ENCODE measurements around the gene VEPH1. TPM values are rescaled to one million over a fixed set of nuclear protein-coding genes. Genes with fewer than 3 reads are reported as not detected.

VEPH1 gene
- polyA plus RNA-seq, 1 donor (not counting 4 experiments of a cell fraction or from before 2014, with no cell fraction given), result 0.21 TPM

- no peaks in the 10 kb centered on the region for H3K79me2 ChIP-seq (ENCODE audit: control insufficient read depth, insufficient read depth, low read length)
- dilution Hi-C loops (cut with MboI; ENCODE audit: extremely low pct_ligation_motif_present, low sequenced_read_pairs), result no loop called here
These were observed 88.4 kb downstream of the VEPH1 start for GRCh38 chr3:157414861-157415260.

GRCh38 chr3:157412323-157412855 is 90.8 kb downstream of the VEPH1 start:
- no peak for FAIRE-seq
- TF ChIP-seq CTCF (optimal IDR thresholded peaks at IDR 0.05 in 1 of 3, IDR thresholded peaks at IDR 0.05 in 1 of 3, conservative IDR thresholded peaks at IDR 0.05 in 1 of 3; ENCODE audit: extremely low read depth in 1 of 3, insufficient read depth in 2 of 3, low read length in 3 of 3), result no peak
- TF ChIP-seq EZH2 (IDR thresholded peaks at IDR 0.05; ENCODE audit: low read length), result no peak
- no peak for DNase-seq (ENCODE audit: low read depth, low spot score)
- Histone ChIP-seq H4K20me1 (ENCODE audit: control insufficient read depth, extremely low read depth, insufficient read depth, low read length) (no peaks in the 10 kb centered on the region), H3K27ac (ENCODE audit: control insufficient read depth, insufficient read depth, low read length) (no peak overlapping the region), H3K36me3 (ENCODE audit: control insufficient read depth in 2 of 2, extremely low read depth in 1 of 2, insufficient read depth in 2 of 2, low read length in 2 of 2) (no peaks in the 10 kb centered on the region), H3K4me2 (ENCODE audit: control insufficient read depth, extremely low read depth, insufficient read depth, low read depth, low read length) (no peak overlapping the region), H2AFZ (ENCODE audit: control insufficient read depth, low read length) (no peak overlapping the region), H3K4me1 (ENCODE audit: control insufficient read depth, extremely low read depth, insufficient read depth, low read length) (peaks cover 15% of the 10 kb centered on the region), H3K9me3 (ENCODE audit: control insufficient read depth, low read depth, low read length) (no peaks in the 10 kb centered on the region), H3K4me3 (ENCODE audit: control insufficient read depth in 2 of 3, extremely low read depth in 1 of 3, insufficient read depth in 2 of 3, low read depth in 1 of 3, low read length in 3 of 3) (no peak overlapping the region), H3K9me1 (ENCODE audit: control insufficient read depth, extremely low read depth, insufficient read depth, low read length) (no peaks in the 10 kb centered on the region), H3K27me3 (ENCODE audit: control insufficient read depth, extremely low read depth, insufficient read depth, low read length) (no peaks in the 10 kb centered on the region), H3K9ac (ENCODE audit: control insufficient read depth, extremely low read depth, insufficient read depth, low read length) (no peak overlapping the region), H3K79me2 (ENCODE audit: control insufficient read depth, insufficient read depth, low read length) (no peaks in the 10 kb centered on the region)
- dilution Hi-C loops (cut with MboI; ENCODE audit: extremely low pct_ligation_motif_present, low sequenced_read_pairs), result no loop called here

More at GRCh38 chr3:157414861-157415260, 88.4 kb downstream of the VEPH1 start:
- H3K4me2 ChIP-seq (ENCODE audit: control insufficient read depth, extremely low read depth, insufficient read depth, low read depth, low read length), result no peak overlapping the region
- H3K9me1 ChIP-seq (ENCODE audit: control insufficient read depth, extremely low read depth, insufficient read depth, low read length), result no peaks in the 10 kb centered on the region
- no peak overlapping the region for H2AFZ ChIP-seq (ENCODE audit: control insufficient read depth, low read length)
- no peaks in the 10 kb centered on the region for H3K27me3 ChIP-seq (ENCODE audit: control insufficient read depth, extremely low read depth, insufficient read depth, low read length)
- no peak overlapping the region for H3K4me3 ChIP-seq (ENCODE audit: control insufficient read depth in 2 of 3, extremely low read depth in 1 of 3, insufficient read depth in 2 of 3, low read depth in 1 of 3, low read length in 3 of 3)
- no peaks in the 10 kb centered on the region for H3K9me3 ChIP-seq (ENCODE audit: control insufficient read depth, low read depth, low read length)
- no peak for DNase-seq (ENCODE audit: low read depth, low spot score)
- FAIRE-seq, result no peak
- no peak overlapping the region for H3K27ac ChIP-seq (ENCODE audit: control insufficient read depth, insufficient read depth, low read length)
- peaks cover 12% of the 10 kb centered on the region for H3K4me1 ChIP-seq (ENCODE audit: control insufficient read depth, extremely low read depth, insufficient read depth, low read length)
- no peaks in the 10 kb centered on the region for H3K36me3 ChIP-seq (ENCODE audit: control insufficient read depth in 2 of 2, extremely low read depth in 1 of 2, insufficient read depth in 2 of 2, low read length in 2 of 2)
- TF ChIP-seq EZH2 (IDR thresholded peaks at IDR 0.05; ENCODE audit: low read length) (no peak), CTCF (optimal IDR thresholded peaks at IDR 0.05 in 1 of 3, IDR thresholded peaks at IDR 0.05 in 1 of 3, conservative IDR thresholded peaks at IDR 0.05 in 1 of 3; ENCODE audit: extremely low read depth in 1 of 3, insufficient read depth in 2 of 3, low read length in 3 of 3) (no peak)
- H3K9ac ChIP-seq (ENCODE audit: control insufficient read depth, extremely low read depth, insufficient read depth, low read length), result no peak overlapping the region
- H4K20me1 ChIP-seq (ENCODE audit: control insufficient read depth, extremely low read depth, insufficient read depth, low read length), result no peaks in the 10 kb centered on the region
